SW480 (cell line): ENCODE measurements around the gene ZNF692.
A peak's percentile ranks its signal among the peaks of the same experiment; 100 is the strongest.
"Not testable (repeated sequence)": the region's sequence is repeated elsewhere in the genome, so short reads cannot be mapped to it uniquely, and the experiment has no call there.

Experiments
- DNase-seq: peaks from one replicate; pipeline ENCODE4 v3.0.0-alpha.2; 2016; ENCODE audit warnings: low spot score

ZNF692 gene, protein sequence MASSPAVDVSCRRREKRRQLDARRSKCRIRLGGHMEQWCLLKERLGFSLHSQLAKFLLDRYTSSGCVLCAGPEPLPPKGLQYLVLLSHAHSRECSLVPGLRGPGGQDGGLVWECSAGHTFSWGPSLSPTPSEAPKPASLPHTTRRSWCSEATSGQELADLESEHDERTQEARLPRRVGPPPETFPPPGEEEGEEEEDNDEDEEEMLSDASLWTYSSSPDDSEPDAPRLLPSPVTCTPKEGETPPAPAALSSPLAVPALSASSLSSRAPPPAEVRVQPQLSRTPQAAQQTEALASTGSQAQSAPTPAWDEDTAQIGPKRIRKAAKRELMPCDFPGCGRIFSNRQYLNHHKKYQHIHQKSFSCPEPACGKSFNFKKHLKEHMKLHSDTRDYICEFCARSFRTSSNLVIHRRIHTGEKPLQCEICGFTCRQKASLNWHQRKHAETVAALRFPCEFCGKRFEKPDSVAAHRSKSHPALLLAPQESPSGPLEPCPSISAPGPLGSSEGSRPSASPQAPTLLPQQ

DNA sequence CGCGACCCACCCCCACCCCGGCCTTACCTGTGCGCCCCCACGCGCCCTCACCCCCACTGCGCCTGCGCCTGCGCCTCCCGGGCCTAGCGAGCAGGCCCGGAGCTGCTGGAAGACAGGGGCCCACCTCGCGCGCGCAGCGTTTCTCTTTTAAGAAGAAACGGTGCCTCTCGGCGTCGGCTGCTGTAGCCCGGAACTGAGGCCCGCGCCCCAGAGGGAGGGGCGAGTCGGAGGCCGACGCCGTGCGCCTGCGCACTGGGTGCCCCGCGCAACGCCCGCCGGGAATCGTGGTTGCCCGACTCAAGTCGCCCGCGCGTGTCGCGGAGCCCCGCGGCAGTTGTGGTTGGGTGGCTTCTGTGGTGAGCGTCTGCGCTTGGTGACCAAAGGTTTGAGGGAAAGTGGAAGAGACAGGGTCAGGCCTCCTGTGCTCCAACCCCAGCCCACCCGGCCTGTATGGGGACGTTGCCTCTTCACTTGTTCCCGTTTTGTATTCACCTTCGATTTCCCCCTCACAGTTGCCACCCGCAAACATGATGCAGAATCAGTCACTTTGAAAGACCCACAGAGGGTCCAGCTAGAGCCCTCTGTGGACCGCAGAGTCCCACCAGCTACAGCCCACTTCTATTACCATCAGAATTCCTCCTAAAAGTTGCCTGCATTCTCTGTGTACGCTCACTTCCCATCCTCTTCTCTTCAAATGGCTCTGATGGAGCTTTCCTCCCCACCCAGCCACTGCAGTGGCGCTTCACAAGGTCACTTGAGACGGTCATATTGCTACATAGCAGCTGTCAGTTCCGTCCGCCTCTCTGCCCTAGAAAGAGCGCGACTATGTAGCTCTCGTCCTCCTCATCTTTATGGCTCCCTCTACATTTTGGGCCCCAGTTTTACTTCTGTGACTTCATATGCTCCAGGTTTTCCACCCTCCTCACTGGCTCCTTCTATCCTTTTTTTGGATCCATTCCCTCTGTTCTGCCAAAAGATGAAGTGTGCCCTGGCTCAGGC is at the start of gene ZNF692:
Gene ZNF692 (minus strand): TSS at position 195 of the 999 bp plus-strand sequence. CDS start 776 bp downstream, outside the sequence.
- DNase-seq: peak; percentile 98

DNA sequence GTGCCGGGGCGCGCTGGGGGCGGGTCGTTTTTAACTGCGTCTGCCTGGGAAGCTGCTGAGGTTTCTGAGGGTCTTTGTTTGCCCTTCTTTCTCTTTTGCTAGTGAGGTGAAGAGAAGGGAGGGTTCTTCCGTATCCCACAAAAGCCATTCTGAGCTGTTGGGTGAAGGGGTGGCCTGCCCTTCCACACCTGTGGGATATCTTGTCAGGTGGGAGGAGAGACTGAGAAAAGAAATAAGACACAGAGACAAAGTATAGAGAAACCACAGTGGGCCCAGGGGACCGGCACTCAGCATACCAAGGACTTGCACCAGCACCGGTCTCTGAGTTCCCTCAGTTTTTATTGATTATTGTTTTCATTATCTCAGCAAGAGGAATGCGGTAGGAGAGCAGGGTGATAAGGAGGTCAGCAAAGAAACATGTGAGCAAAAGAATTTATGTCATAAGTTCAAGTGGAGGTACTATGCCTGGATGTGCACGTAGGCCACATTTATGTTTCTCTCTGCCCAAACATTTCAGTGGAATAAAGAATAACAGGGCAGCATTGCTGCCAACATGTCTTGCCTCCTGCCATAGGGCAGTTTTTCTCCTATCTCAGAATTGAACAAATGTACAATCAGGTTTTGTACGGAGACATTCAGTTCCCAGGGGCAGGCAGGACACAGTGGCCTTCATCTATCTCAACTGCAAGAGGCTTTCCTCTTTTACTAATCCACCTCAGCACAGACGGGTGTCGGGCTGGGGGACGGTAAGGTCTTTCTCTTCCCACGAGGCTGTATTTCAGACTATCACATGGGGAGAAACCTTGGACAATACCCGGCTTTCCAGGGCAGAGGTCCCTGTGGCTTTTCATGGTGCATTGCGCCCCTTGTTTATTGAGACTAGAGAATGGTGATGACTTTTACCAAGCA is 48.1 kb upstream of the ZNF692 start:
- DNase-seq: no peak

DNA sequence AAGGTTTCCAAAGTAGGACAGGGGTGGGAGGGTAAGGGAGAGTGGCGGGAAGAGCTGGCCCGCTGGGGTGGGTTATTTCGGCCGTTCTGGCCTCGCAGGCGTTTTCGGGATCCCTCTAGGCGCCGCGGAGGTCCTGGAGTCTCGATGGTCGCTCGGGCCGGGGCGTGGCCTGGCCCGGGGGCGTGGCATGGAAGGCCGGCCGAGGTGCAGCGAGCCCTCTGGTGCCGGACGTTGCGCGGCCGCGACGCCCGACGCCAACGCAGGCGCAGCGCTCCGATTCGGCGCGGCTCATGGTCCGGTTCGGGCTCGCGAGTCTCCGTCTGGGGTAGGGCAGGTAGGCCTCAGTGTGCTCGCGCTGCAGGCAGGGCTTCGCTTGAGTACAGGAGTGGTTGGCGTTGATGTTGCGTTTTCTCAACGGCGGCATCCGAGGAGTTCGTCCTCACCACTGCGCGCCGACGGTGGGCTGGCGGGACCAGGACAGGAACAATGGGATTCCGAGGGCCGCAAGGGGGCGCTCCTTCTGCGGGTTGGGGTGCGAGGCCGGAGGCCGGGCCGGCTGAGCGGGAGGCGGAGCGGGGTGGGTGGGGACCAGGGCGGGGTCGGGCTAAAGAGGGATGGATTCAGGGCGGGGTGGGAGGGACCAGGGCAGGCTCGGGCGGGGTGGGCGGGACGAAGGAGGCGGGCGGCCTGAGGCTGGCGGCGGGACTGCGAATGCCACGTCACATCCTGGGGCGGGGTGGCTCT is 47.3 kb upstream of the ZNF692 start, which contains the start of gene PGBD2:
Gene PGBD2 (plus strand): TSS at position 227 of the 744 bp plus-strand sequence. CDS start 7,628 bp downstream, outside the sequence.
- peak; percentile 89 for DNase-seq

DNA sequence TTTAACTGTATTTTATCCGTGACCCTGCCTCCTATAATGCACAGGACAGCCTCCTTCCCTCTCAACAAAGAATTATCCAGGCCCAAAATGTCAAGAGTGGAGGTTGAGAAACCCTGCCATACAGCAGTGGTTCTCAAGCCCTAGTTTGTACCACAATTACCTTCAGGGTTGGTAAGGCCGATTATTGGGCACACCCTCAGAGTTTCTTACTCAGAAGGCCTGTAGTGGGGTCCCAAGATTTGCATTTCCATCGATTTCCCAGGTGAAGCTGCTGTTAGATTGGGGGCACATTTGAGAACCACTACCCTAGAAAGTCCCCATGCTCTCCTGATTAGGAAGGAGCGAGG is 46.8 kb upstream of the ZNF692 start:
- no peak for DNase-seq

DNA sequence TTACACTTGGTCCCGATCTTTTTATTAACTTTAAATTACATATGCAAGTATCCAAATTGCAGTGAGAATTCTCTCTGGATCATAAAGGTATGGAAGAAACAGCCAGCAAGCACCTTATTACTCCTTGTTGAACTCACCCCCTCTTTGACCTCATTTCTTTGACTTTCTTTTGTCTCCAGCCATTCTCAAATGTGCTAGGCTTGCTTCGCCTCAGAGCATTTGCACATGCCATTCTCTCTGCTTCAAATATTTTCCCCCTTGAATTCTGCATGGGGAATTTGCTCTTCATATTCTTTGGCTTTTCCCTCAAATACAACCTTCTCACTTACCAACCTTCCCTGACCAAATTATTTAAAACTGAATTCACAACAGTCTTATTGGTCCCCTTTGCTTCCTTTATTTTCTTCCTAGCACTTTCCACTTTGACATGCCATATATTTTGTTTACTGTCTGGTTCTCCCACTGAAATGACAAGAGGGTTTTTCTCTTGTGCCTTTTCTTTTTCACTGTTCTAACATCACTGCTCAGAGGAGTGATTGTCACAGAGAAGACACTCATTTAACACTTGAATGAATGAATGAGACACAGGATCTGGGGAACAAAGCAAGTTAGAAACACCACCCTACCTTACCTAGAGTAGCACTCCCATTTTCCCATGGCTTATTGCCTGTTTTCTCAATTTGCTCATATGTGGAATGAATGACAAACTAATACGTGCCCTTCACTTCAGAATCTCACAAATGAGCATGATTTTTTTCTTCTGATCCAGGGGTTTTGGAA is 45.7 kb upstream of the ZNF692 start:
- DNase-seq: no peak

DNA sequence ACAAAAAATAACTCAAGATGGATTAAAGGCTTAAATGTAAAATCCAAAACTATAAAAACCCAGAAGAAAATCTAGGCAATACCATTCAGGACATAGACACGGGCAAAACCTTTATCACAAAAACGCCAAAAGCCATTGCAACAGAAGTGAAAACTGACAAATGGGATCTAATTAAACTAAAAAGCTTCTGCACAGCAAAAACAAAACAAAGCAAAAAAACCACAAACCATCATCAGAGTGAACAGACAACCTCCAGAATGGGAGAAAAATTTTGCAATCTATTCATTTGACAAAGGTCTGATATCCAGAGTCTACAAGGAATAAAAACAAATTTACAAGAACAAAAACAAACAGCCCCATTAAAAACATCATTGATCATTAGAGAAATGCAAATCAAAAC is 42.7 kb upstream of the ZNF692 start:
- DNase-seq: no peak

DNA sequence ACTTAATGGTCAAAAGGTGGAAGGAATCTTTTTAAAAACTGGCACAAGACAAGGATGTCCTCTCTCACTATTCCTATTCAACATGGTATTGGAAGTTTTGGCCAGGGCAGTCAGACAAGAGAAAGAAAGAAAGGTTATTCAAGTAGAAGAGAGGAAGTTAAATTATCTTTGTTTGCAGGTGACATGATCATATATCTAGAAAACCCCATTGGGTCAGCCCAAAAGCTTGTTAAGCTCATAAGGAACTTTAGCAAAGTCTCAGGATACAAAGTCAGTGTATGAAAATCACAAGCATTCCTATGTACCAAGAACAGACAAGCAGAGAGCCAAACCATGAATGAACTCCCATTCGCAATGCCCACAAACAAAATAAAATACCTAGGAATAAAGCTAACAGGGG is 41.8 kb upstream of the ZNF692 start:
- no peak for DNase-seq

DNA sequence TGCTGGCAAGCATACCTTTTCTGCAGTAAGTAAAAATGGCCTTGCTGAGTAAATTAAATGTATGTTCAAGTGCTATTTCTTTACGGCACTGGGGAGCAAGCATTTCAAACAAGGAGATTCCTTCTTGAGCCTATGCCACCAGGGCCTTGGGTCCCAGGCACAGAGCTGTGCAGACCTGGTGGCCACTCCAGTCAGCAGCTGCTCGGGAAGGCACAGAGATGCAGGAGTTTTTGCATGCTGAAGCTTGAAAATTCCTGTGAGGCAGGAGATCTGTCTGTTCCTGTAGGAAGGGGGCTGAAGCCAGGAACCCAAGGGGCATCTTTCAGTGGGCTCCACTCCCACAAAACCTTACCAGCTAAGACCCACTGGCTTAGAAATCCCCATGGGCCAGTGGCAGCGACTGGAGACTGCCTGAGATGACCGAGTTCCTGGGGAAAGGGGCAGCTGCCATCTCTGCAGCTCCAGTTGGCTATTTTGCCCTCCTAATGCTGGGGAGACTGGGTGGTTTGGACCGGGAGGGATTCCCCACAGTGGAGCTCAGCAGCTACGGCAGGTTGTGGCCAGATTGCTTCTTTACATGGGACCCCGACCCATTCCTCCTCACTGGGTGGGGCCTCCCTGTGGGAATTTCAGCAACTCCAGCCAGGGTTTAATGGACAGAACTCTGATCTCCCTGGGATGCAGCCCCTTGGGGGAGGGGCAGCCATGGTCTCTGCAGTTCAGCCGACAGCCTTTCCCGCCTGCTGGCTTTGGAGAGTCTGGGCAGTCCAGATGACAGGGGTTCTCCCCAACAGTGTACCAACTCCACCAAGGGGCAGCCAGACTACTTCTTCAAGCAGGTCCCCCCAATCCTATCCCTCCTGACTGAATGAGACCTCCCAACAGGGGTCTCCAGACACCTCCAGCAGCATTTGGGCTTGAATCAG is 38.8 kb upstream of the ZNF692 start:
- no peak for DNase-seq

DNA sequence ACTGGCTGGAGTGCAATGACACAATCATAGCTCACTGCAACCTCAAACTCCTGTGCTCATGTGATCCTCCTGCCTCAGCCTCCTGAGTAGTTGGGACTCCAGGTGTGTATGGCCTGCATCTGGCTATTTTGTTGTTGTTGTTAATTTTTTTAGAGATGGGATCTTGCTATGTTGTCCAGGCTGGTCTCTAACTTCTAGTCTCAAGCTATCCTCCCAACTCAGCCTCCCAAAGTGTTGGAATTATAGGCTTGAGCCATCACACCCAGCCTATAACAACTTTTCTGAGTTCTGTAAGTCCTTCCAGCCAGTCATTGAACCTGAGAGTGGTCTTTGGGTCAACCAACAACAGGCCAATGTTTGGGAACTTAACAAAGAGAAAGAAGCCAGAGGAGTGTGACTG is 36.0 kb upstream of the ZNF692 start:
- no peak for DNase-seq

DNA sequence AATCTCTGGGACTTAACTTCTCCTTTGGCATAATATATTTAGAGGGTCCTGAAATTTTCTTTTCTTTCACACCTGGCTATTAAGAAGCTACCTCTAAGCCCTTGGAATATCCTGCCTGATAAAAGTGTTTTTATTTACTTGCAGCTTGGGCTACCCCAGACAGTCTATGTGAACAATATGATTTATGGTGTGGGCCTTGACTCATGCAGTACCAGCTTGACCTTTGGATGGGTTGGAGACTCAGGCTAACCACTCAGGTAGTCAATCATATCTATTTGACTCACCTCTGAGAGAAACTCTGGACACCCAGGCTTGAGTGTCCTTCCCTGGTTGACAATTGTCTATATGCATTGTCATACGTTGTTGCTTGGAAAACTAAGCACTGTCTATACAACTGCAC is 33.7 kb upstream of the ZNF692 start:
- DNase-seq: peak; percentile 49

DNA sequence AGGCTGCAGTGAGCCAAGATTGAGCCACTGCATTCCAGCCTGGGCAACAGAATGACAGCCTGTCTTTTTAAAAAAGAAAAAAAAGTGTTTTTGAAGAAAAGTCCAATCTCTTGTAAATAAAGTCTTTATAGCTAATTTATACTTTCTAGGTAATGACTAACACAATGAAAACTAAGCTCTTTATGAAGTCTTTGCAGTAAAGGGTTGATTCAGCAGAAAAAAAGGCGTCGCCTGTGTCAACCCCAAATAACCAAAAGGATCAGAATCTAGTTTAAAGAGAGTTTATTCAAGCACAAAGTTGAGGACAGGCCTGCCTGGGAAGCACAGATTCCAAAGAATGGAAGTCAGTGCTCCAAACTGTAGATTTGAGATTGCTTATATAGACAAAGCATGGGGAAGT is 32.9 kb upstream of the ZNF692 start:
- no peak for DNase-seq

DNA sequence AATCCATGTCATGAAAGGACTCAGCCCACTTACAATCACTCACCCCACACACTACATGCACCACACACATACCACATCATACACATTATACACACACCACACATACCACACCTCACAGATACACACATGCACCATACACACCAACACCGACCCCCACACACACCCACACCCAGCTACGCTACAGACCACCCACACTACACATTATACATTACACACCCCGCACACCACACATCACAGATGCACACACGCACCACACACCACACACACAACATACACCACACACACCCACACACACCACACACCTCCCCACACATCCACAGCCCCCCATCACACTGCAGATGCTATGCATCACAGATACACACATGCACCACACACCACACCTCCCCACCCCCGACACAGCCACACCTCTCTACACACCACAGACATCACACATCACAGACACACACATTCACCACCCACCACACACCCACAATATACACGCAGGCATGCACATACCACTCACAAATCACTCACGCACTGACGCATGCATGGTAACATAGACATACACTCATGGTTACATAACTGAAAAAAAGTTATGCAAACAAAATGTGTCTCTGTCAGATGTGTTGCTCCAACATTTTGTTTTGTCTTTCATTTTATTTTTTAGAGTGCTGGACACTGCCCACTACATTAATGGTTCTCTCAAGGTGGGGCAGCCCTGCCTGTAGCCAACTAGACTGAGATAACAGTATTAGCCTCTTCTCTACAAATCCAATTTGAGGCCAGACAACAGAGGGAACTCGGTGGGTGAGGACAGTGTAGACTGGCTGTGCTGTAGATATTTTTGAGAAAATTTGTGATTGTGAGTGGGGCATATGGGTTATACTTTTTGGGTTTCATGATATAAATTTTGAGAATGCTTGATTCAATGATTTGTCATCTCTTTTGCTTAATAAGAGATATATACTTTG is 31.9 kb upstream of the ZNF692 start:
- DNase-seq: no peak

DNA sequence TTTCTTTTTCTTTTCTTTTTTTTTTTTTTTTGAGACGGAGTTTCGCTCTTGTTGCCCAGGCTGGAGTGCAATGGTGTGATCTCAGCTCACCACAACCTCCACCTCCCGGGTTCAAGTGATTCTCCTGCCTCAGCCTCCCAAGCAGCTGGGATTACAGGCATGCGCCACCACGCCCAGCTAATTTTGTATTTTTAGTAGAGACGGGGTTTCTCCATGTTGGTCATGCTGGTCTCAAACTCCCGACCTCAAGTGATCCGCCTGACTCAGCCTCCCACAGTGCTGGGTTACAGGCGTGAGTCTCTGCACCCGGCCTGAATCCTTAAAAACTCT is 31.0 kb upstream of the ZNF692 start:
- not testable (repeated sequence) for DNase-seq

DNA sequence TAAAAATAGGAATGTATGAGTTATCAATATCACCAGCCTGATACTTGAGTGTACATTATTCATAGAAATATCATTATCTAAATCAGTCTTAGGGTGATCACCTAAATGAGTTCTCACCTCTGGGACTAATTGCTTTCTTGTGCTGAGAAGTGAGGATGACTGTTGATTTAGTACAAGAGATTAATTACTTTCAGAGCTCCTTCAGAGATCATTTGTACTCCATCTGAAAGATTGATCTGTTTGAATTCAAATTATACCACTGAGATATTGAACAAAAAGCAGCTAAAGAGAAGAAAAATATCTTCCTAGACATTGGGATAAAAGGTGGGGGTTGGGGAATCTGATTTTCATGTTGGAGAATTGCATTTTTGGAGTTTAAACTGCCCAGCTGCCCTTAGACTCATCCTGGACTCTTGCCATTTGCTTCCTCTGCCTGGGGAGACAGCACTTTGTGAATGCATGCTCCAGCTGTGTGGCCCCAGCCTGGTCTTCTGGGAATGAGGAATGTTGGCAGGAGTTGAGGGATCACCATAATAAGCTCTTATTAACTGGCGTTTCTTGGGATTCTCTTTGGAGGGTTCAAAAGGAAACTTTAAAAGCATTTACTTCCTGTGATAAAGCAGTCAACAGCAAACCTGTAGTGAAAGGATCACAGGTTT is 27.5 kb upstream of the ZNF692 start:
- DNase-seq: no peak

DNA sequence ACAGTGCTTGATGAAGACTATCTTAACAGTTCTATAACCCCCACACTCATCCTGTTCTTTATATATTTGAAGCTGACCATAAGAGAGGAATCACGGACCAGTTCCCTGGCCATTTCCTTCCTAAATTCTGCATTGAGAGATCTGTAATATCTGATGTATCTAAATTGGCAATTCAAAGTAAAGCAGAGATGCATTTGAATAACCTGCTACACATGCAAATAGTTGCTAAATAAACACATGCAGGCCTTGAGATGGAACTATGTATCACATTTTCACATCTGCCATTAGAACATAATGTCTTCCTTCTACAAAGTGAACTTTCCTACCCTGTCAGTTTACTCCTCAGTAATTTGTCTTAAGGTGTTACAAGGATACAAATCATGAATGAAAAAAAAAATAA is 26.8 kb upstream of the ZNF692 start:
- DNase-seq: no peak

DNA sequence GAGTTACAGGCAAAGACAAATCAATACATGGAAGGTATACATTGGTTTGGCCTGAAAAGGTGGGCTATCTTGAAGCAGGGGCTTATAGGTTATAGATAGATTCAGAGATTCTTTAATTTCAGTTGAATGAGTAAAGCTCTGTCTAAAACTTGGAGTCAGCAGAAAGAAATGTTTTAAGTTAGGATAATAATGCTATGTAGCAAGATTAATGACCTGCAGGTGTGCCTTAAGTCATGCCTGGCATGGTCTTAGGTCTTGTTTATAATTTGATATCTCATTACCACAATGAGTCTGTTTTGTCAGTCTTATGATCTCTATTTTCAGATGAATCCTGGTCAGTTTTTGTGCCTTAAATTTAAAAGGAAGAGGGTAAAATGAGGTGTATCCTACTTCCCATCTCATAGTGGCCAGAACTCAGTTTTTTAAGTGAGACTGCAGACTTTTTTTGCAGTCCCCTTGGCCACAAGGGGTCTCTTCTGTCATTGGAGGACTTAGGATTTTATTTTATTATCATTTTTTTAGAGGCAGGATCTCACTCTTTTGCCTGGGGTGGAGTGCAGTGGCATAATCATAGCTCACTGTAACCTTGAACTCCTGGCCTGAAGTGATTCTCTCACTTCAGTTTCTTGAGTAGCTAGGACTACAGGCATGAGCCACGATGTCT is 25.9 kb upstream of the ZNF692 start:
- no peak for DNase-seq

DNA sequence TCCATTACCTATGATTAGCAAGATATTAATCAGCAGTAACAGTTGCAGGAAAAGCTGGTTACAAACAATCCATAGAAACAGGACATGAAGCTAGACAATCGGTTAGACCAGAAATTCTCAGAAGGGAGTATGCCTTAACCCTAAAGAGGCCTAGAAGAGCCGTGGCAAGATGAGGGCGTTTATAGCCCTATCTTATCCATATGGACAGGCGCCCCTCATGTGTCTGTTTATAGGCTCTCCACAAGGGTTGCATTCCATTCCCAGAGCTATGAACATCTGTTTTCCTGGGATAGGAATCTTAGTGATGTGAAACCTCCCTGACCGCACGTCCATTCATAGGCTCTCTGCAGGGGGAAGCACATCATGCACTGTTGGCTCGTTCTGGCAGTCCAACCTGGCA is 23.5 kb upstream of the ZNF692 start:
- DNase-seq: not testable (repeated sequence)
